Occipital lobe (tissue), 2 donors: ENCODE data around the gene TMCC3. TPM values are rescaled to one million over a fixed set of nuclear protein-coding genes. Genes with fewer than 3 reads are reported as not detected.
A peak's percentile ranks its signal among the peaks of the same experiment; 100 is the strongest.
"Not testable (repeated sequence)": the region's sequence is repeated elsewhere in the genome, so short reads cannot be mapped to it uniquely, and the experiment has no call there.

ENCODE experiments used
- DNase-seq: peaks from one replicate; lab custom pipeline; 2025; lab: John Stamatoyannopoulos, UW
- total RNA-seq: library from RNA; depleted of rRNA; stranded (reverse); fragments of >200 nt; gene quantifications from one replicate; pipeline ENCODE4 v1.2.3, GENCODE V29; 2014

Gene TMCC3
- total RNA-seq, 1 donor from 2014 or later: 8.7 TPM

- no peak for DNase-seq
Measured at GRCh38 chr12:94575024-94575423, 75.3 kb downstream of the TMCC3 start.

GRCh38 chr12:94571556-94571955, 78.8 kb downstream of the TMCC3 start:
- no peak for DNase-seq

GRCh38 chr12:94570161-94570560, 80.2 kb downstream of the TMCC3 start:
- DNase-seq: no peak

- DNase-seq: no peak
Measured at GRCh38 chr12:94567761-94568160, 82.6 kb downstream of the TMCC3 start.

GRCh38 chr12:94566345-94566744, 84.0 kb downstream of the TMCC3 start:
- peak; percentile 73 for DNase-seq

- DNase-seq: no peak
Measured at GRCh38 chr12:94565683-94566082, 84.7 kb downstream of the TMCC3 start.

- DNase-seq: peak; percentile 2
Measured at GRCh38 chr12:94563286-94563685, 87.1 kb downstream of the TMCC3 start.

GRCh38 chr12:94561943-94562411, 88.4 kb downstream of the TMCC3 start:
- peak; percentile 79 for DNase-seq

GRCh38 chr12:94560431-94561221, 89.7 kb downstream of the TMCC3 start:
- DNase-seq: peak; percentile 50

GRCh38 chr12:94558612-94559011, 91.7 kb downstream of the TMCC3 start:
- no peak for DNase-seq

- no peak for DNase-seq
Measured at GRCh38 chr12:94557746-94558295, 92.5 kb downstream of the TMCC3 start.

GRCh38 chr12:94555687-94556086, 94.7 kb downstream of the TMCC3 start:
- no peak for DNase-seq

- no peak for DNase-seq
Measured at GRCh38 chr12:94553875-94554274, 96.5 kb downstream of the TMCC3 start.

GRCh38 chr12:94553130-94553519, 97.2 kb downstream of the TMCC3 start:
- DNase-seq: peak; percentile 13

- DNase-seq: no peak
Measured at GRCh38 chr12:94551810-94552209, 98.5 kb downstream of the TMCC3 start.

GRCh38 chr12:94550964-94551363, 99.4 kb downstream of the TMCC3 start:
- DNase-seq: no peak

- not testable (repeated sequence) for DNase-seq
Measured at GRCh38 chr12:94548833-94549232, 101.5 kb downstream of the TMCC3 start.

GRCh38 chr12:94545935-94546771, 104.2 kb downstream of the TMCC3 start:
- peak; percentile 4 for DNase-seq

GRCh38 chr12:94544355-94544754, 106.0 kb downstream of the TMCC3 start:
- DNase-seq: no peak

- no peak for DNase-seq
Measured at GRCh38 chr12:94538318-94538717, 112.0 kb downstream of the TMCC3 start.

GRCh38 chr12:94536040-94536965, 114.1 kb downstream of the TMCC3 start:
- DNase-seq: no peak
